Caco-2 (cell line): Measurements from ENCODE around the gene OR4X1. TPM values are rescaled to one million over a fixed set of nuclear protein-coding genes. Genes with fewer than 3 reads are reported as not detected.
"Not testable (repeated sequence)": the region's sequence is repeated elsewhere in the genome, so short reads cannot be mapped to it uniquely, and the experiment has no call there.

Source experiments
- Bru-seq: library from RNA; stranded (reverse); fragments of 400-500 nt; gene quantifications from one replicate; lab custom pipeline; 2021; lab: Mats Ljungman, UMichigan
- BruChase-seq, 2 experiments: library from RNA; stranded (reverse); fragments of 400-500 nt; gene quantifications; one replicate each; lab custom pipeline; 2021; lab: Mats Ljungman, UMichigan
- BruUV-seq: library from RNA; stranded (reverse); fragments of 400-500 nt; replicated peaks from 2 replicates; lab custom pipeline; 2021; lab: Mats Ljungman, UMichigan
- CTCF ChIA-PET: fragments of 300-600 bp; sonication (Branson Sonifier 250); formaldehyde crosslinking; loops from one replicate; lab custom pipeline; 2022; ENCODE audit warnings: antibody characterized with exemption; lab: Charles Lee
- POLR2A ChIA-PET: fragments of 300-600 bp; sonication (Branson Sonifier 250); formaldehyde crosslinking; loops from one replicate; lab custom pipeline; 2022; ENCODE audit warnings: antibody characterized with exemption; lab: Charles Lee
- DNase-seq, 2 experiments: peaks; one replicate each; pipeline versions ENCODE4 v3.0.0 to v3.0.0-alpha.2; 2020 to 2022
- H3K27me3 ChIP-seq: replicated peaks from 2 replicates; pipeline ENCODE4 v1.6.0; 2011; ENCODE audit warnings: low read length; ENCODE audit not compliant: control insufficient read depth, insufficient read depth
- H3K36me3 ChIP-seq: 2 replicates; pipeline ENCODE4 v1.5.1; 2011; ENCODE audit warnings: low read length; ENCODE audit not compliant: control insufficient read depth, insufficient read depth
- H3K4me1 ChIP-seq: fragments of 250-450 bp; sonication (Bioruptor Pico); 2 replicates; pipeline ENCODE4 v1.5.1; 2020; ENCODE audit warnings: mild to moderate bottlenecking
- H3K4me3 ChIP-seq: 2 replicates; pipeline ENCODE4 v1.5.1; 2011; ENCODE audit warnings: low read depth, mild to moderate bottlenecking, control low read depth, low read length
- H3K9me3 ChIP-seq: fragments of 250-450 bp; sonication (Bioruptor Pico); 2 replicates; pipeline ENCODE4 v1.5.1; 2020; ENCODE audit warnings: mild to moderate bottlenecking, moderate library complexity
- H3K27ac Mint-ChIP-seq: one replicate; pipeline ENCODE4 v1.8.0; 2022; ENCODE audit warnings: mixed read lengths; ENCODE audit not compliant: unreplicated experiment
- H3K27me3 Mint-ChIP-seq: one replicate; pipeline ENCODE4 v1.8.0; 2022; ENCODE audit warnings: mixed read lengths; ENCODE audit not compliant: insufficient read depth, unreplicated experiment
- H3K36me3 Mint-ChIP-seq: one replicate; pipeline ENCODE4 v1.8.0; 2022; ENCODE audit warnings: mild to moderate bottlenecking, mixed read lengths; ENCODE audit not compliant: insufficient read depth, unreplicated experiment
- H3K4me1 Mint-ChIP-seq: one replicate; pipeline ENCODE4 v1.8.0; 2022; ENCODE audit warnings: low read depth, mixed read lengths; ENCODE audit not compliant: unreplicated experiment
- H3K4me3 Mint-ChIP-seq: one replicate; pipeline ENCODE4 v1.8.0; 2022; ENCODE audit warnings: mild to moderate bottlenecking, moderate library complexity, mixed read lengths; ENCODE audit not compliant: unreplicated experiment
- H3K9me3 Mint-ChIP-seq: one replicate; pipeline ENCODE4 v1.8.0; 2022; ENCODE audit warnings: mixed read lengths; ENCODE audit not compliant: unreplicated experiment
- intact Hi-C: fragments of 100-400 bp; cut with micrococcal nuclease; formaldehyde crosslinking; loops from one replicate; pipeline ENCODE4 v1.10.0; 2022; ENCODE audit not compliant: unreplicated experiment
- long read RNA-seq: library from polyadenylated mRNA; stranded (forward); transcript quantifications from one replicate; pipeline ENCODE4 v2.0.0, GENCODE V29; 2022
- total RNA-seq: library from RNA; stranded (reverse); gene quantifications from 2 replicates; pipeline ENCODE4 v1.2.3, GENCODE V29; 2022
- TF ChIP-seq, protein P1 (sequence below), 2 experiments: fragments of 200-600 bp in 1 of 2; IDR thresholded peaks; 1 replicate in 1 of 2; 2 replicates in 1 of 2; pipeline versions ENCODE4 v1.5.1 to v1.8.0; 2011 to 2022; ENCODE audit warnings: antibody characterized with exemption in 1 of 2, control low read depth in 1 of 2, inconsistent platforms in 1 of 2, low read depth in 1 of 2, low read length in 1 of 2, mild to moderate bottlenecking in 1 of 2, moderate library complexity in 1 of 2; ENCODE audit not compliant: insufficient read depth in 1 of 2, severe bottlenecking in 1 of 2, unreplicated experiment in 1 of 2

Gene OR4X1, protein sequence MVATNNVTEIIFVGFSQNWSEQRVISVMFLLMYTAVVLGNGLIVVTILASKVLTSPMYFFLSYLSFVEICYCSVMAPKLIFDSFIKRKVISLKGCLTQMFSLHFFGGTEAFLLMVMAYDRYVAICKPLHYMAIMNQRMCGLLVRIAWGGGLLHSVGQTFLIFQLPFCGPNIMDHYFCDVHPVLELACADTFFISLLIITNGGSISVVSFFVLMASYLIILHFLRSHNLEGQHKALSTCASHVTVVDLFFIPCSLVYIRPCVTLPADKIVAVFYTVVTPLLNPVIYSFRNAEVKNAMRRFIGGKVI
- not detected in 2 replicates for total RNA-seq
- Bru-seq, nascent RNA: not detected
- not detected for BruChase-seq, experiment 1, labeled RNA remaining after a 2-hour chase
- not detected for BruChase-seq, experiment 2, labeled RNA remaining after a 6-hour chase
- long read RNA-seq: 0 reads

DNA sequence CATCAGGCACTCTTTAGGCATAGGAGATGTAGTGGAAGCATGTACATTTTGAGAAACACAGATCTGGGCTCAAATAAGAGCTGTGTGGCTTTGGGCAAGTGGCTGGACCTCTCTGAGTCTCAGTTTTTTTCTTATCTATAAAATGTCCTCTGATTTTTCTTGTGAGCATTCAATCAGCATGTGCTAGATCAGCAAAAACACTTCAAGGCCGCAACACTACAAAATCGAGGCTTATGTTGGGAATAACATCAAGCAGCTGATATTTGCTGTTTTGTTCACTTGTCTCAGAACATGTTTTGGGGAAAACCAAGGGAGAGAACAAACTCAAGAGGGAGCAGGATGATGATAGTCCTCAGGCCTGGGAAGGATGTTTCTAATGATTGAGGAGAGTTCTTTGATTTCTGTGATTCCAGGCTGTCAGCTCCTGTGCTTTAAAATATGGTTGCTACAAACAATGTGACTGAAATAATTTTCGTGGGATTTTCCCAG lies at the start of gene OR4X1:
Gene OR4X1 (plus strand): TSS at position 439 of the 489 bp plus-strand sequence. CDS start 0 bp downstream, at position 439.
- Mint-ChIP-seq H3K27me3 (peaks cover 4% of the 10 kb centered on the region), H3K4me3 (no peak within 1 kb of the TSS), H3K27ac (no peak within 1 kb of the TSS), H3K4me1 (no peaks in the 10 kb centered on the region), H3K36me3 (no peaks in the 10 kb centered on the region), H3K9me3 (no peaks in the 10 kb centered on the region)
- Histone ChIP-seq H3K9me3 (no peaks in the 10 kb centered on the region), H3K4me1 (no peaks in the 10 kb centered on the region), H3K4me3 (no peak within 1 kb of the TSS), H3K36me3 (no peaks in the 10 kb centered on the region), H3K27me3 (no peaks in the 10 kb centered on the region)
- CTCF ChIA-PET: no interaction called here
- no peak for DNase-seq
- TF ChIP-seq, protein P1, sequence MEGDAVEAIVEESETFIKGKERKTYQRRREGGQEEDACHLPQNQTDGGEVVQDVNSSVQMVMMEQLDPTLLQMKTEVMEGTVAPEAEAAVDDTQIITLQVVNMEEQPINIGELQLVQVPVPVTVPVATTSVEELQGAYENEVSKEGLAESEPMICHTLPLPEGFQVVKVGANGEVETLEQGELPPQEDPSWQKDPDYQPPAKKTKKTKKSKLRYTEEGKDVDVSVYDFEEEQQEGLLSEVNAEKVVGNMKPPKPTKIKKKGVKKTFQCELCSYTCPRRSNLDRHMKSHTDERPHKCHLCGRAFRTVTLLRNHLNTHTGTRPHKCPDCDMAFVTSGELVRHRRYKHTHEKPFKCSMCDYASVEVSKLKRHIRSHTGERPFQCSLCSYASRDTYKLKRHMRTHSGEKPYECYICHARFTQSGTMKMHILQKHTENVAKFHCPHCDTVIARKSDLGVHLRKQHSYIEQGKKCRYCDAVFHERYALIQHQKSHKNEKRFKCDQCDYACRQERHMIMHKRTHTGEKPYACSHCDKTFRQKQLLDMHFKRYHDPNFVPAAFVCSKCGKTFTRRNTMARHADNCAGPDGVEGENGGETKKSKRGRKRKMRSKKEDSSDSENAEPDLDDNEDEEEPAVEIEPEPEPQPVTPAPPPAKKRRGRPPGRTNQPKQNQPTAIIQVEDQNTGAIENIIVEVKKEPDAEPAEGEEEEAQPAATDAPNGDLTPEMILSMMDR (IDR thresholded peaks at IDR 0.05; ENCODE audit: insufficient read depth in 1 of 2, low read depth in 1 of 2, low read length in 1 of 2, severe bottlenecking in 1 of 2, unreplicated experiment in 1 of 2): no peak
- POLR2A ChIA-PET: no interaction called here
- intact Hi-C loops: no loop called here
- BruUV-seq: no TSS peak

DNA sequence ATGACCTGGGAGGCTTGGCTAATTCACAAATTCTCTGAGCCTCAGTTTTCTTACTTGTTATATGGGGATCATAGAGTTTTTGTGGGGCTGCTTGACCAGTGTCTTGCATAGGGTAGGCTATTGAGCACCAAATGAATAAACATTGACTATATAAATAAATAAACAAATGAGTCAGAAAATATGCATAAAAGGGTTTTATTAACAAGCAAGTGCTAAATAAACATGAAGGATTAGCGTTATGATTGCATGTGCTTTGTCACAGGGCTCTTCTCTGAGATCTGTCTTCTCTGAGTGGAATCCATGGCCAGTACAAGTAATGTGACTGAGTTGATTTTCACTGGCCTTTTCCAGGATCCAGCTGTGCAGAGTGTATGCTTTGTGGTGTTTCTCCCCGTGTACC lies 47.2 kb upstream of the OR4X1 start, which contains the start of gene OR4B1:
Gene OR4B1 (plus strand): TSS at position 301 of the 400 bp plus-strand sequence. CDS start 0 bp downstream, at position 301.
- intact Hi-C loops: no loop called here
- Mint-ChIP-seq H3K27ac (no peak within 1 kb of the TSS), H3K4me1 (no peaks in the 10 kb centered on the region), H3K36me3 (no peaks in the 10 kb centered on the region), H3K4me3 (no peak within 1 kb of the TSS), H3K9me3 (no peaks in the 10 kb centered on the region), H3K27me3 (peaks cover 4% of the 10 kb centered on the region)
- TF ChIP-seq, protein P1 (IDR thresholded peaks at IDR 0.05; ENCODE audit: insufficient read depth in 1 of 2, low read depth in 1 of 2, low read length in 1 of 2, severe bottlenecking in 1 of 2, unreplicated experiment in 1 of 2): no peak
- Histone ChIP-seq H3K4me3 (no peak within 1 kb of the TSS), H3K36me3 (no peaks in the 10 kb centered on the region), H3K9me3 (no peaks in the 10 kb centered on the region), H3K4me1 (no peaks in the 10 kb centered on the region), H3K27me3 (no peaks in the 10 kb centered on the region)
- no TSS peak for BruUV-seq
- CTCF ChIA-PET: no interaction called here
- DNase-seq: no peak
- POLR2A ChIA-PET: no interaction called here

DNA sequence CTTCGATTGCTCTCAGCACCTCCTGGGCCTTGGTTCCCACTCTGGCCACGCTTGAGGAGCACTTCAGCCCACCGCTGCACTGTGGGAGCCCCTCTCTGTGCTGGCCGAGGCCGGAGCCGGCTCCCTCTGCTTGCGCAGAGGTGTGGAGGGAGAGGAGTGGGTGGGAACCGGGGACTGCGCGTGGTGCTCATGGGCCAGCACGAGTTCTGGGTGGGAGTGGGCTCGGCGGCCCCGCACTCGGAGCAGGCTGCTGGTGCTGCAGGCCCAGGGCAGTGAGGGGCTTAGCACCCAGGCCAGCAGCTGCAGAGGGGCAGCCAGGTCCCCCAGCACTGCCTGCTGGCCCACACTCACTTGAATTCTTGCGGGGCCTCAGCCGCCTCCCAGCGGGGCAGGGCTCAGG lies 34.9 kb upstream of the OR4X1 start:
- ChIA-PET CTCF (no interaction called here), POLR2A (no interaction called here)
- Histone ChIP-seq H3K4me3 (no peak overlapping the region), H3K36me3 (no peaks in the 10 kb centered on the region), H3K9me3 (no peaks in the 10 kb centered on the region), H3K27me3 (no peaks in the 10 kb centered on the region), H3K4me1 (no peaks in the 10 kb centered on the region)
- BruUV-seq: no TSS peak
- H3K36me3 Mint-ChIP-seq: no peaks in the 10 kb centered on the region
- DNase-seq: no peak
- intact Hi-C loops: no loop called here
- TF ChIP-seq, protein P1 (IDR thresholded peaks at IDR 0.05; ENCODE audit: insufficient read depth in 1 of 2, low read depth in 1 of 2, low read length in 1 of 2, severe bottlenecking in 1 of 2, unreplicated experiment in 1 of 2): no peak
- H3K4me1 Mint-ChIP-seq: no peaks in the 10 kb centered on the region
- H3K9me3 Mint-ChIP-seq: no peaks in the 10 kb centered on the region
- H3K27ac Mint-ChIP-seq: no peak overlapping the region
- H3K27me3 Mint-ChIP-seq: peaks cover 2% of the 10 kb centered on the region
- H3K4me3 Mint-ChIP-seq: no peak overlapping the region

DNA sequence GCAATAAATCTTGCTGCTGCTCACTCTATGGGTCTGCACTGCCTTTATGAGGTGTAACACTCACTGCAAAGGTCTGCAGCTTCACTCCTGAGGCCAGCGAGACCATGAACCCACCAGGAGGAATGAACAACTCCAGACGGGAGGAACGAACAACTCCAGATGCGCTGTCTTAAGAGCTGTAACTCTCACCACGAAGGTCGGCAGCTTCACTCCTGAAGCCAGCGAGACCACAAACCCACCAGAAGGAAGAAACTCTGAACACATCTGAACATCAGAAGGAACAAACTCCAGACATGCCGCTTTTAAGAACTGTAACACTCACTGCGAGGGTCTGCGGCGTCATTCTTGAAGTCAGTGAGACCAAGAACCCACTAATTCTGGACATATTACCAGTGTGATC lies 33.6 kb upstream of the OR4X1 start:
- H3K9me3 Mint-ChIP-seq, H3K27me3 Mint-ChIP-seq, POLR2A ChIA-PET, H3K4me3 Mint-ChIP-seq, CTCF ChIA-PET, H3K9me3 ChIP-seq, H3K27me3 ChIP-seq, intact Hi-C loops, H3K36me3 ChIP-seq, H3K27ac Mint-ChIP-seq, H3K36me3 Mint-ChIP-seq, H3K4me3 ChIP-seq, DNase-seq, H3K4me1 Mint-ChIP-seq, H3K4me1 ChIP-seq, BruUV-seq: not testable (repeated sequence)
